A549 (cell line): ENCODE measurements around the gene TNFAIP2. TPM values are rescaled to one million over a fixed set of nuclear protein-coding genes. Genes with fewer than 3 reads are reported as not detected.
A peak's percentile ranks its signal among the peaks of the same experiment; 100 is the strongest.

Experiments
- ATAC-seq, 2 experiments: fragments of 200-7000 bp in 1 of 2; fragments of >200 bp in 1 of 2; cut with Nextera tagmentation in 1 of 2; cut with Tn5 transposase in 1 of 2; 3 replicates each; pipeline versions ENCODE4 v1.8.0 to v1.9.1; 2018 to 2020; ENCODE audit warnings: mild to moderate bottlenecking in 1 of 2, moderate library complexity in 1 of 2
- CTCF ChIA-PET: fragments of 300-600 bp; sonication (Branson Sonifier 250); formaldehyde crosslinking; extraction: SDS; loops from one replicate; lab custom pipeline; 2021; ENCODE audit warnings: antibody characterized with exemption, inconsistent platforms; lab: Yijun Ruan, JAX
- POLR2A ChIA-PET: fragments of 350-600 bp; formaldehyde crosslinking; extraction: SDS; loops from one replicate; lab custom pipeline; 2021; ENCODE audit warnings: antibody characterized with exemption, inconsistent platforms; lab: Yijun Ruan, JAX
- DNase-seq, 2 experiments: peaks; one replicate each; pipeline versions ENCODE4 v3.0.0 to v3.0.0-alpha.2; 2011 to 2016; ENCODE audit warnings: low read depth in 1 of 2, low spot score in 1 of 2
- FAIRE-seq: peaks from 2 replicates; lab custom pipeline; 2011; peaks lifted over from hg19 to GRCh38; lab: Jason Lieb, UNC
- H3K27ac ChIP-seq, 2 experiments: fragments of >200 bp; sonication (Bioruptor Twin); formaldehyde crosslinking; 3 replicates each; pipeline ENCODE4 v1.5.1; 2016 to 2017
- H3K4me1 ChIP-seq: fragments of >200 bp; sonication (Bioruptor Twin); formaldehyde crosslinking; 3 replicates; pipeline ENCODE4 v1.6.1; 2016
- H3K4me2 ChIP-seq: fragments of >200 bp; sonication (Bioruptor Twin); formaldehyde crosslinking; 3 replicates; pipeline ENCODE4 v1.6.1; 2016
- H3K4me3 ChIP-seq: fragments of >200 bp; sonication (Bioruptor Twin); formaldehyde crosslinking; 3 replicates; pipeline ENCODE4 v1.5.1; 2016
- H3K9me3 ChIP-seq: fragments of >200 bp; sonication (Bioruptor Twin); formaldehyde crosslinking; 3 replicates; pipeline ENCODE4 v1.6.1; 2016
- CBX2 ChIP-seq: fragments of 200-600 bp; sonication (generic); IDR thresholded peaks from 2 replicates; pipeline ENCODE4 v1.6.1; 2016; ENCODE audit warnings: low read depth, mild to moderate bottlenecking, borderline replicate concordance
- CBX8 ChIP-seq: fragments of 200-600 bp; sonication (generic); IDR thresholded peaks from 2 replicates; pipeline ENCODE4 v1.6.1; 2016
- EHMT2 ChIP-seq: fragments of 200-600 bp; sonication (generic); IDR thresholded peaks from 2 replicates; pipeline ENCODE4 v1.6.1; 2016; ENCODE audit warnings: antibody characterized with exemption, low read depth, mild to moderate bottlenecking, moderate library complexity
- FOXS1 ChIP-seq: fragments of 250-450 bp; sonication (Bioruptor Pico); IDR thresholded peaks from 2 replicates; pipeline ENCODE4 v1.5.0; 2020; ENCODE audit warnings: mild to moderate bottlenecking, moderate library complexity
- HEYL ChIP-seq: fragments of 250-450 bp; sonication (Bioruptor Pico); IDR thresholded peaks from 2 replicates; pipeline ENCODE4 v1.8.0; 2021; ENCODE audit warnings: mild to moderate bottlenecking, moderate library complexity
- HOXA7 ChIP-seq: fragments of 250-450 bp; sonication (Bioruptor Pico); IDR thresholded peaks from 2 replicates; pipeline ENCODE4 v1.5.0; 2020; ENCODE audit warnings: mild to moderate bottlenecking, moderate library complexity
- JUN ChIP-seq, 2 experiments: fragments of >200 bp; sonication (Bioruptor Twin); formaldehyde crosslinking; IDR thresholded peaks; 2 replicates in 1 of 2; 3 replicates in 1 of 2; pipeline ENCODE4 v1.6.1; 2016 to 2017
- JUNB ChIP-seq: fragments of >200 bp; sonication (Bioruptor Twin); formaldehyde crosslinking; IDR thresholded peaks from 2 replicates; pipeline ENCODE4 v1.6.1; 2016
- KDM1A ChIP-seq: fragments of 200-600 bp; sonication (generic); IDR thresholded peaks from 2 replicates; pipeline ENCODE4 v1.6.1; 2016; ENCODE audit warnings: low read depth, mild to moderate bottlenecking
- PBX3 ChIP-seq: IDR thresholded peaks from 2 replicates; pipeline ENCODE4 v1.6.1; 2012
- PHF8 ChIP-seq: fragments of 200-600 bp; sonication (generic); IDR thresholded peaks from 2 replicates; pipeline ENCODE4 v1.6.1; 2016; ENCODE audit warnings: low read depth, mild to moderate bottlenecking, antibody characterized with exemption, moderate library complexity, borderline replicate concordance
- POLR2A ChIP-seq: IDR thresholded peaks from 2 replicates; pipeline ENCODE4 v1.6.1; 2012; ENCODE audit warnings: mild to moderate bottlenecking, low read length
- RARB ChIP-seq: fragments of 250-450 bp; sonication (Bioruptor Pico); IDR thresholded peaks from 2 replicates; pipeline ENCODE4 v1.8.0; 2021; ENCODE audit warnings: mild to moderate bottlenecking, moderate library complexity
- REST ChIP-seq: fragments of 200-600 bp; sonication (generic); IDR thresholded peaks from 2 replicates; pipeline ENCODE4 v1.6.1; 2016; ENCODE audit warnings: antibody characterized with exemption, mild to moderate bottlenecking, moderate library complexity
- RFX5 ChIP-seq: fragments of 450-650 bp; IDR thresholded peaks from 2 replicates; pipeline ENCODE4 v1.7.1; 2014; ENCODE audit warnings: antibody characterized with exemption, mild to moderate bottlenecking, moderate library complexity
- SREBF2 ChIP-seq: fragments of 450-650 bp; IDR thresholded peaks from 2 replicates; pipeline ENCODE4 v1.6.1; 2014; ENCODE audit warnings: mild to moderate bottlenecking, moderate library complexity
- TFCP2L1 ChIP-seq: fragments of 250-450 bp; sonication (Bioruptor Pico); IDR thresholded peaks from 2 replicates; pipeline ENCODE4 v1.5.0; 2021; ENCODE audit warnings: mild to moderate bottlenecking
- USF2 ChIP-seq: fragments of 450-650 bp; IDR thresholded peaks from 2 replicates; pipeline ENCODE4 v1.6.1; 2014; ENCODE audit warnings: antibody characterized with exemption
- WGBS: methylation state at CpG from one replicate; pipeline ENCODE4 v1.1.6; 2017; ENCODE audit errors: missing lambda C conversion rate; 5-methylcytosine and 5-hydroxymethylcytosine counted together
- polyA plus RNA-seq, 4 experiments: library from polyadenylated mRNA; depleted of rRNA in 3 of 4; stranded (reverse); fragments of >200 nt; fragmentation: RNase III in 1 of 4; extraction: RNeasy Plus Mini Kit Qiagen cat#74134 plus additional on column Dnase treatment in 1 of 4; gene quantifications; 2 replicates in 3 of 4; 3 replicates in 1 of 4; pipeline ENCODE4 v1.2.3, GENCODE V29; 2011 to 2017
- TF ChIP-seq, protein P1 (sequence below): fragments of 250-450 bp; sonication (Bioruptor Pico); IDR thresholded peaks from 2 replicates; pipeline ENCODE4 v1.5.0; 2021; ENCODE audit warnings: mild to moderate bottlenecking, moderate library complexity, borderline replicate concordance
- TF ChIP-seq, protein P2 (sequence below): IDR thresholded peaks from 2 replicates; pipeline ENCODE4 v1.6.1; 2012; ENCODE audit warnings: low read depth, borderline replicate concordance

TNFAIP2 gene
- polyA plus RNA-seq, 2 of the 4 experiments (the other 2 are of a cell fraction): 222 to 254 TPM

GRCh38 chr14:103149351-103150237 lies 26.3 kb downstream of the TNFAIP2 start:
- no peak for ATAC-seq
- POLR2A ChIA-PET: no interaction called here
- CTCF ChIA-PET: interaction anchor here (0.8 to 7.1 kb wide), 9 partner anchors 8 to 142 kb away, joined by 3 to 57 read pairs (median 6); no protein-coding TSS in a partner anchor
- no peak for FAIRE-seq
- TF ChIP-seq RFX5 (no peak), TFCP2L1 (CRISPR knock-in tag) (no peak)
- H3K4me3 ChIP-seq: no peak overlapping the region
- 88% methylated on average over 10 of the region's 10 CpGs for WGBS
- no peak for DNase-seq
- no peak overlapping the region for H3K4me2 ChIP-seq
- H3K9me3 ChIP-seq: no peaks in the 10 kb centered on the region
- peaks cover 21% of the 10 kb centered on the region for H3K4me1 ChIP-seq
- H3K27ac ChIP-seq: peak overlapping the region in 1 of 2 experiments; percentile 3; a peak in 1 of 6 replicates

GRCh38 chr14:103151270-103151945 lies 28.1 kb downstream of the TNFAIP2 start:
- ATAC-seq: no peak
- CTCF ChIA-PET: interaction anchor here (3.0 to 7.1 kb wide), 2 partner anchors 11 to 46 kb away, joined by 9 to 57 read pairs; no protein-coding TSS in a partner anchor
- TF ChIP-seq SREBF2: no peak
- no peak for TF ChIP-seq REST
- TF ChIP-seq, protein P1, sequence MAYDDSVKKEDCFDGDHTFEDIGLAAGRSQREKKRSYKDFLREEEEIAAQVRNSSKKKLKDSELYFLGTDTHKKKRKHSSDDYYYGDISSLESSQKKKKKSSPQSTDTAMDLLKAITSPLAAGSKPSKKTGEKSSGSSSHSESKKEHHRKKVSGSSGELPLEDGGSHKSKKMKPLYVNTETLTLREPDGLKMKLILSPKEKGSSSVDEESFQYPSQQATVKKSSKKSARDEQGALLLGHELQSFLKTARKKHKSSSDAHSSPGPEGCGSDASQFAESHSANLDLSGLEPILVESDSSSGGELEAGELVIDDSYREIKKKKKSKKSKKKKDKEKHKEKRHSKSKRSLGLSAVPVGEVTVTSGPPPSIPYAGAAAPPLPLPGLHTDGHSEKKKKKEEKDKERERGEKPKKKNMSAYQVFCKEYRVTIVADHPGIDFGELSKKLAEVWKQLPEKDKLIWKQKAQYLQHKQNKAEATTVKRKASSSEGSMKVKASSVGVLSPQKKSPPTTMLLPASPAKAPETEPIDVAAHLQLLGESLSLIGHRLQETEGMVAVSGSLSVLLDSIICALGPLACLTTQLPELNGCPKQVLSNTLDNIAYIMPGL (CRISPR knock-in tag): no peak
- no peak for TF ChIP-seq JUN (IDR thresholded peaks at IDR 0.05)
- no peak for TF ChIP-seq RARB
- TF ChIP-seq JUNB: no peak
- TF ChIP-seq CBX8: no peak
- no peak for TF ChIP-seq PHF8
- TF ChIP-seq PBX3: no peak
- no peak for TF ChIP-seq KDM1A
- TF ChIP-seq POLR2A: no peak
- TF ChIP-seq HEYL (CRISPR knock-in tag): no peak
- TF ChIP-seq CBX2: no peak
- no peak for TF ChIP-seq EHMT2
- no peak for TF ChIP-seq FOXS1 (CRISPR knock-in tag)
- TF ChIP-seq, protein P2, sequence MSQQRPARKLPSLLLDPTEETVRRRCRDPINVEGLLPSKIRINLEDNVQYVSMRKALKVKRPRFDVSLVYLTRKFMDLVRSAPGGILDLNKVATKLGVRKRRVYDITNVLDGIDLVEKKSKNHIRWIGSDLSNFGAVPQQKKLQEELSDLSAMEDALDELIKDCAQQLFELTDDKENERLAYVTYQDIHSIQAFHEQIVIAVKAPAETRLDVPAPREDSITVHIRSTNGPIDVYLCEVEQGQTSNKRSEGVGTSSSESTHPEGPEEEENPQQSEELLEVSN: no peak
- TF ChIP-seq USF2: no peak
- TF ChIP-seq HOXA7 (CRISPR knock-in tag): no peak
- TF ChIP-seq, all 56 proteins: peak for 0
- Histone ChIP-seq H3K27ac (peak overlapping the region in 1 of 2 experiments; percentile 56; a peak in 3 of 6 replicates), H3K4me2 (no peak overlapping the region), H3K4me3 (no peak overlapping the region), H3K4me1 (peaks cover 34% of the 10 kb centered on the region), H3K9me3 (no peaks in the 10 kb centered on the region)
- FAIRE-seq (no peak), DNase-seq (no peak)
- WGBS: 81% methylated on average over 15 of the region's 15 CpGs
- POLR2A ChIA-PET: no interaction called here
